K562 (cell line): ENCODE measurements around the gene TM4SF20. TPM values are rescaled to one million over a fixed set of nuclear protein-coding genes. Genes with fewer than 3 reads are reported as not detected.
A peak's percentile ranks its signal among the peaks of the same experiment; 100 is the strongest.

Source experiments
- BRD4 ChIP-seq: fragments of 200-600 bp; sonication (generic); IDR thresholded peaks from 2 replicates; pipeline ENCODE4 v1.6.1; 2017; ENCODE audit warnings: inconsistent platforms
- COPS2 ChIP-seq: fragments of 450-650 bp; conservative IDR thresholded peaks from 2 replicates; pipeline ENCODE4 v1.6.1; 2016; ENCODE audit warnings: mild to moderate bottlenecking, moderate library complexity
- CTCFL ChIP-seq: IDR thresholded peaks from 2 replicates; pipeline ENCODE4 v1.6.1; 2011; ENCODE audit warnings: borderline replicate concordance, low read depth, mild to moderate bottlenecking, moderate library complexity, low read length; ENCODE audit not compliant: insufficient read depth, poor library complexity, severe bottlenecking
- CXXC5 ChIP-seq: fragments of 250-450 bp; sonication (Bioruptor Pico); IDR thresholded peaks from 2 replicates; pipeline ENCODE4 v1.8.0; 2022; ENCODE audit warnings: inconsistent platforms, mild to moderate bottlenecking, moderate library complexity
- DEAF1 ChIP-seq: fragments of 450-650 bp; formaldehyde crosslinking; IDR thresholded peaks from 2 replicates; pipeline ENCODE4 v1.4.0; 2020; ENCODE audit warnings: mild to moderate bottlenecking, moderate library complexity
- EP300 ChIP-seq: IDR thresholded peaks from 2 replicates; pipeline ENCODE4 v1.6.1; 2012; ENCODE audit warnings: low read length, improper control_type of control experiment
- FIP1L1 ChIP-seq: fragments of 200-400 bp; formaldehyde crosslinking; IDR thresholded peaks from 2 replicates; pipeline ENCODE4 v1.6.1; 2018; ENCODE audit warnings: mild to moderate bottlenecking, low read depth, low read length; ENCODE audit not compliant: poor library complexity, severe bottlenecking
- FOXP4 ChIP-seq: sonication (generic); formaldehyde crosslinking; IDR thresholded peaks from 2 replicates; pipeline ENCODE4 v1.8.0; 2022; ENCODE audit warnings: mild to moderate bottlenecking, missing genetic modification reagents, borderline replicate concordance
- GATAD2A ChIP-seq: fragments of 450-650 bp; IDR thresholded peaks from 2 replicates; pipeline ENCODE4 v1.6.1; 2017
- HNRNPH1 ChIP-seq: fragments of 200-400 bp; formaldehyde crosslinking; optimal IDR thresholded peaks from 2 replicates; pipeline ENCODE3; 2017; ENCODE audit warnings: low read depth, mild to moderate bottlenecking, low read length, moderate library complexity
- KAT8 ChIP-seq: fragments of 450-650 bp; IDR thresholded peaks from 2 replicates; pipeline ENCODE4 v1.6.1; 2016; ENCODE audit warnings: low read depth, mild to moderate bottlenecking
- L3MBTL2 ChIP-seq: fragments of 450-650 bp; IDR thresholded peaks from 2 replicates; pipeline ENCODE4 v1.6.1; 2016; ENCODE audit warnings: mild to moderate bottlenecking, moderate library complexity
- NCOR1 ChIP-seq: fragments of 450-650 bp; IDR thresholded peaks from 2 replicates; pipeline ENCODE4 v1.6.1; 2016; ENCODE audit warnings: mild to moderate bottlenecking, moderate library complexity
- NFE2L1 ChIP-seq: fragments of 450-650 bp; IDR thresholded peaks from 2 replicates; pipeline ENCODE4 v1.6.1; 2016; ENCODE audit warnings: missing genetic modification characterization, low read depth, mild to moderate bottlenecking, missing compliant biosample characterization, moderate library complexity, borderline replicate concordance
- PHB ChIP-seq: fragments of 250-450 bp; sonication (Bioruptor Pico); IDR thresholded peaks from 2 replicates; pipeline ENCODE4 v1.5.0; 2021
- SIN3B ChIP-seq: fragments of 450-650 bp; IDR thresholded peaks from 2 replicates; pipeline ENCODE4 v1.6.1; 2017; ENCODE audit warnings: low read depth, mild to moderate bottlenecking, moderate library complexity
- SMARCA5 ChIP-seq: fragments of 450-650 bp; IDR thresholded peaks from 2 replicates; pipeline ENCODE4 v1.6.1; 2016
- STAT5A ChIP-seq: IDR thresholded peaks from 2 replicates; pipeline ENCODE4 v1.6.1; 2012; ENCODE audit warnings: low read length, inconsistent platforms, borderline replicate concordance
- SUPT5H ChIP-seq: fragments of 450-650 bp; IDR thresholded peaks from 2 replicates; pipeline ENCODE4 v1.6.1; 2016
- TOE1 ChIP-seq, 2 experiments: fragments of 450-650 bp in 1 of 2; sonication (generic) in 1 of 2; formaldehyde crosslinking in 1 of 2; IDR thresholded peaks; 2 replicates each; pipeline versions ENCODE4 v1.7.1 to v1.8.0; 2016 to 2022; ENCODE audit warnings: borderline replicate concordance in 2 of 2, mild to moderate bottlenecking in 2 of 2, antibody characterized with exemption in 1 of 2, inconsistent platforms in 1 of 2, low read depth in 1 of 2, missing genetic modification reagents in 1 of 2, moderate library complexity in 1 of 2
- XRCC3 ChIP-seq: fragments of 450-650 bp; IDR thresholded peaks from 2 replicates; pipeline ENCODE4 v1.6.1; 2017; ENCODE audit warnings: mild to moderate bottlenecking, moderate library complexity
- ZBTB17 ChIP-seq: fragments of 450-650 bp; formaldehyde crosslinking; IDR thresholded peaks from 2 replicates; pipeline ENCODE4 v1.4.0; 2020; ENCODE audit warnings: mild to moderate bottlenecking
- ZC3H8 ChIP-seq: fragments of 450-650 bp; IDR thresholded peaks from 2 replicates; pipeline ENCODE4 v1.6.1; 2017
- ZEB2 ChIP-seq: fragments of 450-650 bp; IDR thresholded peaks from 2 replicates; pipeline ENCODE4 v1.6.1; 2016
- ZNF668 ChIP-seq: fragments of 250-450 bp; sonication (Bioruptor Pico); IDR thresholded peaks from 2 replicates; pipeline ENCODE4 v1.8.0; 2022; ENCODE audit warnings: mild to moderate bottlenecking, inconsistent platforms
- ZNF780A ChIP-seq: fragments of 250-450 bp; sonication (Bioruptor Pico); IDR thresholded peaks from 2 replicates; pipeline ENCODE4 v1.5.0; 2021; ENCODE audit warnings: mild to moderate bottlenecking
- polyA plus RNA-seq, 8 experiments: library from polyadenylated mRNA; depleted of rRNA in 4 of 8; stranded (reverse) in 5 of 8; unstranded in 3 of 8; fragments of >200 nt; fragmentation: Nextera tagmentation in 2 of 8; fragmentation: Illumina TruSeq in 1 of 8; extraction: Ambion mirVana in 2 of 8; extraction: Trizol in 1 of 8; gene quantifications; 2 replicates each; pipeline versions ENCODE4 v1.2.1 to v1.2.3, GENCODE V29; 2011 to 2014; ENCODE audit warnings: inconsistent platforms in 1 of 8, missing spikeins in 1 of 8
- total RNA-seq, 7 experiments: library from RNA; depleted of rRNA in 6 of 7; stranded (reverse); fragments of >200 nt in 6 of 7; fragmentation: Illumina TruSeq in 2 of 7; extraction: Trizol in 2 of 7; gene quantifications; 2 replicates each; pipeline versions ENCODE4 v1.2.1 to v1.2.3, GENCODE V29; 2011 to 2021; ENCODE audit warnings: low replicate concordance in 1 of 7

TM4SF20 gene
- total and polyA plus RNA-seq, 9 of the 15 experiments (the other 6 are each of a cell fraction or from before 2014, with no cell fraction given), result not detected

- TF ChIP-seq L3MBTL2 (peak; percentile 92), CXXC5 (CRISPR knock-in tag) (peak; percentile 95), EP300 (0 out of 2 replicates have a peak, but pooled peaks have one; percentile 4), STAT5A (no peak), COPS2 (no peak), SUPT5H (peak; percentile 60), ZBTB17 (CRISPR knock-in tag) (no peak), XRCC3 (no peak), ZEB2 (no peak), ZNF780A (CRISPR knock-in tag) (no peak), ZC3H8 (no peak), SIN3B (peak; percentile 45), DEAF1 (CRISPR knock-in tag) (no peak), HNRNPH1 (no peak), NCOR1 (no peak; the same call in 1 of the 2 replicates), FIP1L1 (peak; percentile 76), SMARCA5 (no peak), FOXP4 (CRISPR knock-in tag) (no peak), KAT8 (no peak), TOE1 (IDR thresholded peaks at IDR 0.05; ENCODE audit: borderline replicate concordance) (peak; percentile 96), TOE1 (CRISPR knock-in tag; IDR thresholded peaks at IDR 0.05; ENCODE audit: borderline replicate concordance, low read depth) (0 out of 2 replicates have a peak, but pooled peaks have one; percentile 28), PHB (CRISPR knock-in tag) (no peak), BRD4 (no peak), GATAD2A (no peak), NFE2L1 (tag) (no peak), CTCFL (no peak), ZNF668 (CRISPR knock-in tag) (no peak)
These were observed 53.9 kb downstream of the TM4SF20 start, which contains the start of gene MFF (continued) for GRCh38 chr2:227324995-227325838.
